PC-3 (cell line): ENCODE data around the gene SLC38A9. TPM values are rescaled to one million over a fixed set of nuclear protein-coding genes. Genes with fewer than 3 reads are reported as not detected.

Source experiments
- ATAC-seq: fragments of 200-7000 bp; cut with Tn5 transposase; 2 replicates; pipeline ENCODE4 v1.9.1; 2020; ENCODE audit warnings: mild to moderate bottlenecking, moderate library complexity
- BruUV-seq: library from RNA; stranded (reverse); fragments of 400-500 nt; replicated peaks from 2 replicates; lab custom pipeline; 2021; lab: Mats Ljungman, UMichigan
- CTCF ChIA-PET: fragments of 300-600 bp; sonication (Branson Sonifier 250); formaldehyde crosslinking; loops from one replicate; lab custom pipeline; 2022; ENCODE audit warnings: antibody characterized with exemption; lab: Charles Lee
- POLR2A ChIA-PET: fragments of 300-600 bp; sonication (Branson Sonifier 250); formaldehyde crosslinking; loops from one replicate; lab custom pipeline; 2022; ENCODE audit warnings: antibody characterized with exemption; ENCODE audit not compliant: unreplicated experiment; lab: Charles Lee
- DNase-seq: peaks from one replicate; pipeline ENCODE4 v3.0.0-alpha.2; 2015
- H2AFZ ChIP-seq: fragments of 300-600 bp; sonication (generic); 2 replicates; pipeline ENCODE4 v1.6.0; 2016; ENCODE audit warnings: antibody characterized with exemption, low read length
- H3F3A ChIP-seq: fragments of 300-600 bp; sonication (generic); one replicate; pipeline ENCODE4 v1.6.0; 2017; ENCODE audit warnings: antibody characterized with exemption, low read length, control low read depth, mild to moderate bottlenecking; ENCODE audit not compliant: unreplicated experiment
- H3K27ac ChIP-seq: fragments of 300-600 bp; sonication (generic); 2 replicates; pipeline ENCODE4 v1.5.1; 2016; ENCODE audit warnings: mild to moderate bottlenecking, low read length
- H3K27me3 ChIP-seq: fragments of 300-600 bp; sonication (generic); 2 replicates; pipeline ENCODE4 v1.6.1; 2016; ENCODE audit warnings: low read length, mixed read lengths
- H3K36me3 ChIP-seq: fragments of 300-600 bp; sonication (generic); 2 replicates; pipeline ENCODE4 v1.6.1; 2016; ENCODE audit warnings: low read depth, mixed run types, low read length, mixed read lengths
- H3K4me1 ChIP-seq: fragments of 300-600 bp; sonication (generic); 2 replicates; pipeline ENCODE4 v1.5.1; 2016; ENCODE audit warnings: low read length; ENCODE audit not compliant: insufficient read depth
- H3K4me2 ChIP-seq: fragments of 300-600 bp; sonication (generic); 2 replicates; pipeline ENCODE4 v1.6.0; 2016; ENCODE audit warnings: low read length
- H3K4me3 ChIP-seq: fragments of 300-600 bp; sonication (generic); 2 replicates; pipeline ENCODE4 v1.5.1; 2016; ENCODE audit warnings: mild to moderate bottlenecking, low read length, mixed read lengths
- H3K79me2 ChIP-seq: fragments of 300-600 bp; sonication (generic); 2 replicates; pipeline ENCODE4 v1.6.1; 2017; ENCODE audit warnings: low read length, mixed read lengths
- H3K9ac ChIP-seq: fragments of 300-600 bp; sonication (generic); 2 replicates; pipeline ENCODE4 v1.6.0; 2016; ENCODE audit warnings: mild to moderate bottlenecking, low read length
- H3K9me2 ChIP-seq: fragments of 300-600 bp; sonication (generic); replicated peaks from 2 replicates; pipeline ENCODE4 v1.6.1; 2016; ENCODE audit warnings: mixed run types, low read length, mixed read lengths
- H3K9me3 ChIP-seq: fragments of 300-600 bp; sonication (generic); 2 replicates; pipeline ENCODE4 v1.6.1; 2016; ENCODE audit warnings: low read length, mixed read lengths
- H4K20me1 ChIP-seq: fragments of 300-600 bp; sonication (generic); 2 replicates; pipeline ENCODE4 v1.6.1; 2016; ENCODE audit warnings: low read length, mixed read lengths
- CTCF ChIP-seq: fragments of 300-600 bp; sonication (generic); conservative IDR thresholded peaks from 2 replicates; pipeline ENCODE4 v1.5.1; 2017; ENCODE audit warnings: antibody characterized with exemption, low read depth, mild to moderate bottlenecking, low read length
- EZH2 ChIP-seq: fragments of 300-600 bp; sonication (generic); IDR thresholded peaks from one replicate; pipeline ENCODE4 v1.6.1; 2017; ENCODE audit warnings: antibody characterized with exemption, mild to moderate bottlenecking, low read length; ENCODE audit not compliant: unreplicated experiment
- EZH2phosphoT487 ChIP-seq: fragments of 300-600 bp; sonication (generic); IDR thresholded peaks from 2 replicates; pipeline ENCODE4 v1.6.1; 2018; ENCODE audit warnings: mild to moderate bottlenecking, antibody characterized with exemption, low read length, borderline replicate concordance
- intact Hi-C: fragments of 100-400 bp; cut with micrococcal nuclease; formaldehyde crosslinking; loops from 2 replicates; pipeline ENCODE4 v1.9.0; 2023
- total RNA-seq: library from RNA; depleted of rRNA; stranded (reverse); fragments of >200 nt; gene quantifications from 2 replicates; pipeline ENCODE4 v1.2.3, GENCODE V29; 2014

Gene SLC38A9
- total RNA-seq, 1 experiment from 2014 or later: 12.9 TPM

- Histone ChIP-seq H3K9me3 (no peaks in the 10 kb centered on the region), H3K36me3 (no peaks in the 10 kb centered on the region), H3K9ac (no peak overlapping the region), H4K20me1 (no peaks in the 10 kb centered on the region), H3K27me3 (no peaks in the 10 kb centered on the region), H3K27ac (no peak overlapping the region), H3K4me3 (no peak overlapping the region), H3K79me2 (no peaks in the 10 kb centered on the region), H3K9me2 (no peaks in the 10 kb centered on the region), H3K4me2 (no peak overlapping the region), H2AFZ (no peak overlapping the region), H3F3A (no peaks in the 10 kb centered on the region), H3K4me1 (no peaks in the 10 kb centered on the region)
- POLR2A ChIA-PET: no interaction called here
- no peak for ATAC-seq
- DNase-seq: no peak
- no TSS peak for BruUV-seq
- TF ChIP-seq CTCF: no peak
- TF ChIP-seq EZH2phosphoT487: no peak
- no peak for TF ChIP-seq EZH2
- intact Hi-C loops: no loop called here
- CTCF ChIA-PET: no interaction called here
Observed at GRCh38 chr5:55742778-55743177, 30.7 kb upstream of the SLC38A9 start.

GRCh38 chr5:55737793-55738192, 25.7 kb upstream of the SLC38A9 start, which contains the start of gene DDX4:
DDX4 (plus strand) TSS chr5:55738061; CDS start chr5:55738964, 903 bp downstream.
- no peak within 1 kb of the TSS for H3K4me2 ChIP-seq
- no peaks in the 10 kb centered on the region for H3K9me3 ChIP-seq
- BruUV-seq: no TSS peak
- no peaks in the 10 kb centered on the region for H3F3A ChIP-seq
- DNase-seq: no peak
- no peaks in the 10 kb centered on the region for H3K4me1 ChIP-seq
- H3K36me3 ChIP-seq: no peaks in the 10 kb centered on the region
- H3K27ac ChIP-seq: no peak within 1 kb of the TSS
- ChIA-PET POLR2A (no interaction called here), CTCF (no interaction called here)
- no peak within 1 kb of the TSS for H3K9ac ChIP-seq
- TF ChIP-seq CTCF (no peak), EZH2phosphoT487 (no peak)
- ATAC-seq: no peak
- H3K27me3 ChIP-seq: no peaks in the 10 kb centered on the region
- no peaks in the 10 kb centered on the region for H4K20me1 ChIP-seq
- intact Hi-C loops: no loop called here
- H3K79me2 ChIP-seq: no peaks in the 10 kb centered on the region
- no peaks in the 10 kb centered on the region for H3K9me2 ChIP-seq
- H3K4me3 ChIP-seq: no peak within 1 kb of the TSS
- H2AFZ ChIP-seq: no peak within 1 kb of the TSS

GRCh38 chr5:55734658-55735057, 22.5 kb upstream of the SLC38A9 start:
- BruUV-seq: no TSS peak
- ATAC-seq (no peak), DNase-seq (no peak)
- Histone ChIP-seq H4K20me1 (no peaks in the 10 kb centered on the region), H3K4me3 (no peak overlapping the region), H3K9ac (no peak overlapping the region), H3K27me3 (no peaks in the 10 kb centered on the region), H3F3A (no peaks in the 10 kb centered on the region), H3K4me2 (no peak overlapping the region), H2AFZ (no peak overlapping the region), H3K27ac (no peak overlapping the region), H3K36me3 (no peaks in the 10 kb centered on the region), H3K9me2 (no peaks in the 10 kb centered on the region), H3K4me1 (no peaks in the 10 kb centered on the region), H3K9me3 (no peaks in the 10 kb centered on the region), H3K79me2 (no peaks in the 10 kb centered on the region)
- TF ChIP-seq CTCF: no peak
- no peak for TF ChIP-seq EZH2
- TF ChIP-seq EZH2phosphoT487: no peak
- intact Hi-C loops: no loop called here
- CTCF ChIA-PET: no interaction called here
- POLR2A ChIA-PET: no interaction called here
